Activated CD4-positive, CD25-positive, alpha-beta regulatory T cell (primary cell): ENCODE results near the gene SDCCAG8.

ENCODE experiments used
- DNase-seq, 4 experiments: peaks; one replicate each; lab custom pipeline; 2025; lab: John Stamatoyannopoulos, UW

SDCCAG8 gene

DNA sequence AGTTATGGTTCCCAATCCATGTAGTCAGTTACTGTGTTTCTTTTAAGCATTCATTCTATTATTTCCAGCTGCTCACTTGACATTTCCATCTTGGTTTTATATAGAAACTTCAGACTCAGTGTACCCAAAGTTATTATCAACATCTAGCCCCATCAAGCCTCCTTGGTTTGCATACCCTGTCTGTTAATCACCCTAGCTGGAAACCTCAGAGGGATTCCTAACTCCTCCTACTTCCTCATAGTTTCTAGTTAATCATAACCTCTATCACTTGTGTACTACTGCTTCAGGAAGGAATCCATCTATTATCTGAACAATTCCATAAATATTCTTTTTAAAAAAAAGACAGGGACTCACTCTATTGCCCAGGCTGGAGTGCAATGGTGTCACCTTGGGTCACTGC is 293.3 kb downstream of the SDCCAG8 start:
- DNase-seq = no peak
